CD4-positive, alpha-beta T cell (primary cell): ENCODE measurements around the gene HEATR9. TPM values are rescaled to one million over a fixed set of nuclear protein-coding genes. Genes with fewer than 3 reads are reported as not detected.

Experiments used
- ATAC-seq: fragments of 200-7000 bp; cut with Tn5 transposase; one replicate; pipeline ENCODE4 v1.10.0; 2022; ENCODE audit warnings: mild to moderate bottlenecking; ENCODE audit not compliant: poor library complexity
- CTCF ChIA-PET: fragments of 350-600 bp; sonication (Branson Sonifier 250); formaldehyde crosslinking; loops from one replicate; lab custom pipeline; 2021; ENCODE audit warnings: antibody characterized with exemption, inconsistent platforms; lab: Charles Lee
- POLR2A ChIA-PET: fragments of 350-600 bp; sonication (Branson Sonifier 250); formaldehyde crosslinking; loops from one replicate; lab custom pipeline; 2021; ENCODE audit warnings: antibody characterized with exemption, inconsistent platforms; lab: Charles Lee
- DNase-seq, 14 experiments: peaks; one replicate each; pipeline ENCODE4 v3.0.0-alpha.2; 2013 to 2020; ENCODE audit warnings: mixed read lengths in 2 of 14
- H3K27ac ChIP-seq, 2 donors: one replicate each; pipeline versions ENCODE4 v1.5.1 to v1.7.0; 2013; ENCODE audit warnings: low read length in 2 of 2, low read depth in 1 of 2, mild to moderate bottlenecking in 1 of 2
- H3K27me3 ChIP-seq, 2 experiments: 1 replicate in 1 of 2; 2 replicates in 1 of 2; pipeline versions ENCODE4 v1.6.1 to v1.7.0; 2013; ENCODE audit warnings: low read length in 2 of 2, control low read depth in 1 of 2, mild to moderate bottlenecking in 1 of 2, moderate library complexity in 1 of 2; ENCODE audit not compliant: insufficient read depth in 2 of 2, control insufficient read depth in 1 of 2
- H3K36me3 ChIP-seq: one replicate; pipeline ENCODE4 v1.6.1; 2013; ENCODE audit warnings: low read length, control low read depth; ENCODE audit not compliant: insufficient read depth
- H3K4me1 ChIP-seq: one replicate; pipeline ENCODE4 v1.6.1; 2013; ENCODE audit warnings: low read length, control low read depth; ENCODE audit not compliant: insufficient read depth
- H3K4me3 ChIP-seq: one replicate; pipeline ENCODE4 v1.5.1; 2013; ENCODE audit warnings: mild to moderate bottlenecking, low read length, moderate library complexity
- H3K9me3 ChIP-seq, 2 experiments: 1 replicate in 1 of 2; 2 replicates in 1 of 2; pipeline versions ENCODE4 v1.6.1 to v1.7.0; 2013; ENCODE audit warnings: low read length in 2 of 2, mild to moderate bottlenecking in 2 of 2, control low read depth in 1 of 2, moderate library complexity in 1 of 2; ENCODE audit not compliant: control insufficient read depth in 1 of 2, insufficient read depth in 1 of 2
- H3K27ac Mint-ChIP-seq: one replicate; pipeline ENCODE4 v1.8.0; 2020; ENCODE audit warnings: mixed read lengths
- H3K27me3 Mint-ChIP-seq: one replicate; pipeline ENCODE4 v1.8.0; 2021; ENCODE audit warnings: mixed read lengths
- H3K36me3 Mint-ChIP-seq: one replicate; pipeline ENCODE4 v1.8.0; 2021; ENCODE audit warnings: low read depth, mixed read lengths
- H3K4me1 Mint-ChIP-seq: one replicate; pipeline ENCODE4 v1.8.0; 2021; ENCODE audit warnings: low read depth, mixed read lengths
- H3K4me3 Mint-ChIP-seq: one replicate; pipeline ENCODE4 v1.8.0; 2020; ENCODE audit warnings: mild to moderate bottlenecking, mixed read lengths
- H3K9me3 Mint-ChIP-seq: one replicate; pipeline ENCODE4 v1.8.0; 2020; ENCODE audit warnings: mixed read lengths
- CTCF ChIP-seq: fragments of 200-600 bp; IDR thresholded peaks from one replicate; pipeline ENCODE4 v1.8.0; 2022; ENCODE audit warnings: antibody characterized with exemption, mild to moderate bottlenecking
- intact Hi-C, 2 experiments: fragments of 100-400 bp; cut with DNase I in 1 of 2; cut with micrococcal nuclease in 1 of 2; formaldehyde crosslinking; loops; one replicate each; pipeline versions ENCODE4 v1.15.1 to v1.9.0; 2023 to 2025; cut with DNase I, micrococcal nuclease
- total RNA-seq, 174 experiments: library from RNA in 2 of 174; stranded (reverse) in 2 of 174; gene quantifications; one replicate each; pipeline ENCODE4 v1.2.3 and lab custom pipeline; 2021 to 2026

The HEATR9 gene
- total RNA-seq, 2 experiments from 2014 or later, result 0.47 to 0.61 TPM

DNA sequence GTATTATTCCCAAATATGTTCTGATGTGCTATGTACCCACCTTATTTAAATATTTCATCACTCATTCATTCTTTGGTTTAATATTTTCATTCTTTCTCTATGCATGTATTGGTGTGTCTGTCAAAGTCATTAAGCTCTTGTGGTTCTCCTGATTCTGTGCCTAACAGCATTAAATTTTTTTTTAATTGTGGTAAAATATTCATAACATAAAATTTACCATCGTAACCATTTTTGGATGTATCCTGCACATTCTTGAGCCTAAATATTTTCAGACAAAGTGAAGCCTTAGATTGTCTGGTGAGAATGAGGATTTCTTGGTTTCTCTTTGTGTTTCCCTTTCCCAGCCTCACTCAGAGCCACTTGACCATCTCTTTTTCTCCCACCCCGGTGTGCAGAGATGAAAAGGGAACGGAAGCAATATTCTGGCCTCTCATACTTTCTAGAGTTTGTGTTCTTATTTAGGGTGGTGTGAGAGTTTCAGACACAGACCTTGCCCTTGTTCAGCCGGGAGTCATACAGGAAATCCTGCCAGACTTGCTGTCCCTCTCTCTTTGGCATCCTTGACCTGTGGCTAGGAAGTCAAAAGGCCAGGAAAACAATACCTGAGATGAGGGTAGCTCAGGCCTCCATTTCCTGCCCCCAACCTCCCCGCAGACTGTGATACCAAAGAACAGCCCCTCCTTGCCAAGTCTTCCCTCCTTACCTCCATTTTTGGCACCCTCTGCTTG lies 6.5 kb upstream of the HEATR9 start:
- ChIA-PET CTCF (interaction anchor here (1.3 kb wide), 1 partner anchor 11 kb away, joined by 5 read pairs; no protein-coding TSS in a partner anchor), POLR2A (interaction anchor here (0.7 to 0.9 kb wide), 2 partner anchors 16 to 17 kb away, joined by 3 to 4 read pairs; no protein-coding TSS in a partner anchor)
- intact Hi-C loops, result no loop called here
- Histone ChIP-seq H3K9me3 (no peaks in the 10 kb centered on the region), H3K4me3 (peak overlapping the region; percentile 59), H3K27ac (peak overlapping the region in 1 of 2 donors; percentile 52), H3K36me3 (no peaks in the 10 kb centered on the region), H3K27me3 (no peaks in the 10 kb centered on the region), H3K4me1 (peaks cover 42% of the 10 kb centered on the region)
- no peaks in the 10 kb centered on the region for H3K9me3 Mint-ChIP-seq
- TF ChIP-seq CTCF, result no peak
- ATAC-seq (no peak), DNase-seq (peak in 4 of 14 experiments; percentile 20 to 70 (median 24))
- peak overlapping the region; percentile 45 for H3K27ac Mint-ChIP-seq
- no peak overlapping the region for H3K4me3 Mint-ChIP-seq
- H3K36me3 Mint-ChIP-seq, result no peaks in the 10 kb centered on the region
- peaks cover 32% of the 10 kb centered on the region for H3K4me1 Mint-ChIP-seq
- H3K27me3 Mint-ChIP-seq, result no peaks in the 10 kb centered on the region

DNA sequence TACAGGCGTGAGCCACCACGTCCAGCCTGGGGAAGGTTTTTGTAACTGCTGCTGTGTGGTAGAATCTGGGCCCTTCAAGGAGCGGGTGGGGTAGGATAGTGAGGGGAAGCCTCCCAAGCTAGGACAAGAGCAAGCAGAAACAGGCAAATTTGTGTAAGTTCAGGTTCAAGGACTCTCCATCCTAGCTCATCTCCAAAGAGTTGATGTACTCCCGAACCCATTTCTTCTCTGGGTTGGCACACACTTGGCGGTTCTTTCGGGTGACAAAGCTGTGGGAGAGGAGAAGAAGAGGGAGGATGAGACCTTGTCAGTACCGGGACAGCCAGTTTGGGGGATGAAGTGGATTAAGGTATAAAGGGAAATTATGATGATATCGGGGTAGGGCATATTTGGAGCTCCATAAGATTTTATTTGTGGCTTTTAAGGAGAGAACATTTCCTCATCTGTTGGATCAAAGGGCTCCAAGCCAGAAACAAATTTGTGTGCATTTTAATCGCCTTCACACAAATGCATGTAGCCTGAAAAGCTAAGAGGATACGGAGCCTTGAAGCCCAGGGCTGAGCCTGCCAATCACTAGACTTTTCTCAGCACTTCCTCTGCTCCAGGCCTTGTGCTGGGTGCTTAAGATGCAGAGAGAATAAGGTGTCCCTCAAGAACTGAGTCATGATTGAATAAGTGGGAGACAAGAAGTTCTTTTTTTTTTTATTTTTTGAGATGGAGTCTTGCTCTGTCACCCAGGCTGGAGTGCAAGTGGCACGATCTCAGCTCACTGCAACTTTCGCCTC lies 3.7 kb upstream of the HEATR9 start:
- Mint-ChIP-seq H3K4me1 (peaks cover 32% of the 10 kb centered on the region), H3K4me3 (no peak overlapping the region), H3K9me3 (no peaks in the 10 kb centered on the region), H3K36me3 (no peaks in the 10 kb centered on the region), H3K27me3 (no peaks in the 10 kb centered on the region), H3K27ac (peak overlapping the region; percentile 30)
- DNase-seq (no peak), ATAC-seq (no peak)
- H3K36me3 ChIP-seq, result no peaks in the 10 kb centered on the region
- no peak for TF ChIP-seq CTCF
- CTCF ChIA-PET, result no interaction called here
- H3K9me3 ChIP-seq, result no peaks in the 10 kb centered on the region
- POLR2A ChIA-PET, result interaction anchor here (0.6 to 2.1 kb wide), 3 partner anchors 17 to 63 kb away, joined by 3 to 11 read pairs (median 8); partner anchors contain the start of genes RDM1 and TAF15
- intact Hi-C loops, result no loop called here
- no peak overlapping the region for H3K27ac ChIP-seq
- no peak overlapping the region for H3K4me3 ChIP-seq
- H3K4me1 ChIP-seq, result peaks cover 31% of the 10 kb centered on the region
- no peaks in the 10 kb centered on the region for H3K27me3 ChIP-seq

DNA sequence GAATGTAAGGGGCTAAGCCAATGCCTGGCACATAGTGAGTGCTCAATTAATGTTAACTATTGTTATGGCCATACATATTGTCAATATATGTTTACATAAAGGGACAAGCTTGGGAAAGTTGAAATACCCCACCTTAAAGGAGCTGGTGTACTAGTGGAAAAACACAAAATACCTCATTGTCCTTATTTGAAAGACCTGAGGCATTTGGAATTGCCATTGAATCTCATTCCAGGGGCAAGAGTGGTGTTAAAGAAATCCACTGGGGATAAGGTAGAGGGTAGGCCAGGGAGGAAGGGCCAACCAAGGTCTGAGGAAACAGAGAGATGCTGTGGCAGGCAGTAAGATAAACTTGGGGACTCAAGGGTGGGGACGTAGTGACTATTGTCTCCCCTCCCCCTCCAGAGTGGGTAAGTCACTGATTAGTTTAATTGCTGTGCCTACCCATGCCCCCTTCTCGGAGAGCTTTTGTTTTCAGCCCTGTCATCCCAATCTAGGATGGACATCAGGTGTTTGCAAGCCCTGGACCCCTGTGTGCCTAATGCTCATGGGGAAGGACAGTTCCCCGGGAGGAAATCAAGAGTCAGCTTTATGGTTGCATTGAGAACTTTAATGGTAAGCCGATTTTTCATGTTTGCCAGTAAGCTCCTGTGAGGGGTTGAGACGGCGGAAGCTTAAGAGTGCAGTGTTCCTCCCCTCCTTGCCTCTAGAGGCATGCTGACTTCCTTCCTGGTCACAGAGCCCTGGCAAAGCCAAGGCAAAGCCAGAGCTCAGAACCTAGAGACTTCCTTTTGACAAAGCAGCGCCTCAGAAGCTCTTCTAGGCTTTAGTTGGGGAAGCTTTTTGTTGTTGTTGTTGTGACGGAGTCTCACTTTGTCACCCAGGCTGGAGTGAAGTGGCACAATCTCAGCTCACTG lies 2.5 kb upstream of the HEATR9 start:
- POLR2A ChIA-PET, result interaction anchor here (0.6 to 2.1 kb wide), 7 partner anchors 9 to 62 kb away, joined by 3 to 11 read pairs (median 3); partner anchors contain the start of genes CCL5, RDM1 and TAF15
- H3K36me3 Mint-ChIP-seq, result no peaks in the 10 kb centered on the region

More for the DNA sequence above, 2.5 kb upstream of the HEATR9 start:
- no peaks in the 10 kb centered on the region for H3K36me3 ChIP-seq
- H3K4me1 Mint-ChIP-seq, result peaks cover 26% of the 10 kb centered on the region
- ATAC-seq (peak; percentile 97), DNase-seq (peak in 10 of 14 experiments; percentile 11 to 67 (median 32))
- H3K9me3 Mint-ChIP-seq, result no peaks in the 10 kb centered on the region
- H3K9me3 ChIP-seq, result no peaks in the 10 kb centered on the region
- peak overlapping the region; percentile 9 for H3K4me3 Mint-ChIP-seq
- no peak overlapping the region for H3K27ac Mint-ChIP-seq
- no peaks in the 10 kb centered on the region for H3K27me3 Mint-ChIP-seq
- no peak overlapping the region for H3K4me3 ChIP-seq
- peaks cover 24% of the 10 kb centered on the region for H3K4me1 ChIP-seq
- CTCF ChIA-PET, result interaction anchor here (0.6 to 1.6 kb wide), 3 partner anchors 19 to 67 kb away, joined by 3 to 4 read pairs (median 3); no protein-coding TSS in a partner anchor
- TF ChIP-seq CTCF, result peak; percentile 22
- no peaks in the 10 kb centered on the region for H3K27me3 ChIP-seq
- H3K27ac ChIP-seq, result no peak overlapping the region
- intact Hi-C loops, result no loop called here
